ENCODE results near the gene NUP214. TPM values are rescaled to one million over a fixed set of nuclear protein-coding genes. Genes with fewer than 3 reads are reported as not detected.

The NUP214 gene
- total RNA-seq, 1 experiment from 2014 or later = 35.5 TPM

DNA sequence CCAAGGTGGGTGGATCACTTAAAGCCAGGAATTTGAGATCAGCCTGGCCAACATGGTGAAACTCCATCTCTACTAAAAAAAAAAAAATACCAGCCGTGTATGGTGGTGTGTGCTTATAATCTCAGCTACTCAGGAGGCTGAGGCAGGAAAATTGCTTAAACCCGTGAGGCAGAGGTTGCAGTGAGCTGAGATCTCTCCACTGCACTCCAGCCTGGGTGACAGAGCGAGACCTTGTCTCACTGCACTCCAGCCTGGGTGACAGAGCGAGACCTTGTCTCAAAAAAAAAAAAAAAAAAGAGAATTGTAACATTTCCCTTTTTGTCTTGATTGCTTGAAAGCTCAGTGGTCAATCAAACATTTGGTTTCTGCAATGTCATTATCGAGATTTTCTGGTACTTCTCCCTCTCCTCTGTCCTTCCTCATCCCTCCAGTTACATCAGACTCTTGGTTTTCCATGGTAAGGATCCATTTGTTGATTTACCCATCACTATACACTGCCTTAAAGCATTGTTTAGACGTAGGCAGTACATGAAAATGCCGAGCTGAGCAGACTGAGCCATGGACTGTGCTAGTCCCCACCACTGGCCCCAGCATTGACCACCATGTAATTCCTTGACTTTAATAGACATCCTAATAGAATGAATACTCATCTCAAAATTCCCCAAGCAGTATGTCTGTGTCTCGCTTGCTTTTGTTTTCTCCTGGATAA, 40.6 kb upstream of the NUP214 start:
- ATAC-seq (no peak), DNase-seq (ENCODE audit: low read depth, low spot score) (no peak)
- intact Hi-C loops (cut with micrococcal nuclease) = no loop called here
- H3K4me1 ChIP-seq (ENCODE audit: control insufficient read depth in 1 of 2, insufficient read depth in 2 of 2, low read length in 2 of 2) = peaks cover 11 to 15% of the 10 kb centered on the region in 2 experiments
- no peak overlapping the region for H3K4me2 ChIP-seq (ENCODE audit: low read length)
- CTCF ChIA-PET = no interaction called here
- no peak overlapping the region for H3K4me3 ChIP-seq (replicated peaks in 1 of 2; ENCODE audit: low read depth in 1 of 2, low read length in 2 of 2)
- POLR2A ChIA-PET = no interaction called here
- H4K20me1 ChIP-seq (ENCODE audit: insufficient read depth) = no peaks in the 10 kb centered on the region
- no peaks in the 10 kb centered on the region for H3K9me3 ChIP-seq (ENCODE audit: control insufficient read depth in 1 of 2, insufficient read depth in 1 of 2, low read depth in 1 of 2, low read length in 2 of 2)
- TF ChIP-seq SIN3A (IDR thresholded peaks at IDR 0.05; ENCODE audit: low read depth) (no peak), JUND (IDR thresholded peaks at IDR 0.05) (no peak), POLR2AphosphoS5 (IDR thresholded peaks at IDR 0.05; ENCODE audit: low read depth, low read length) (no peak), CEBPB (IDR thresholded peaks at IDR 0.05; ENCODE audit: low read depth) (no peak), SRF (IDR thresholded peaks at IDR 0.05; ENCODE audit: low read depth) (no peak), CBX3 (IDR thresholded peaks at IDR 0.05; ENCODE audit: low read depth) (no peak)
- TF ChIP-seq, protein P1, sequence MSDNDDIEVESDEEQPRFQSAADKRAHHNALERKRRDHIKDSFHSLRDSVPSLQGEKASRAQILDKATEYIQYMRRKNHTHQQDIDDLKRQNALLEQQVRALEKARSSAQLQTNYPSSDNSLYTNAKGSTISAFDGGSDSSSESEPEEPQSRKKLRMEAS (IDR thresholded peaks at IDR 0.05) = no peak
- RAD21 ChIA-PET (ENCODE audit: low non-redundant PET in 1 of 2, low total read pairs in 2 of 2, uncharacterized antibody in 2 of 2, unreplicated experiment in 2 of 2) = no interaction called here
- no peaks in the 10 kb centered on the region for H3K36me3 ChIP-seq (ENCODE audit: control insufficient read depth in 1 of 2, insufficient read depth in 2 of 2, low read length in 2 of 2)
- H2AFZ ChIP-seq (ENCODE audit: low read depth, low read length, poor library complexity, severe bottlenecking) = no peak overlapping the region
- BruUV-seq (replicated peaks) = no TSS peak
- no peaks in the 10 kb centered on the region for H3K79me2 ChIP-seq (ENCODE audit: insufficient read depth, low read length)
- H3K27ac ChIP-seq (ENCODE audit: low read depth, low read length) = no peak overlapping the region
- no peaks in the 10 kb centered on the region for H3K9me2 ChIP-seq (ENCODE audit: insufficient read depth)
- no peak overlapping the region for H3K9ac ChIP-seq (ENCODE audit: low read length)
- no peaks in the 10 kb centered on the region for H3K27me3 ChIP-seq (ENCODE audit: insufficient read depth, low read length)

DNA sequence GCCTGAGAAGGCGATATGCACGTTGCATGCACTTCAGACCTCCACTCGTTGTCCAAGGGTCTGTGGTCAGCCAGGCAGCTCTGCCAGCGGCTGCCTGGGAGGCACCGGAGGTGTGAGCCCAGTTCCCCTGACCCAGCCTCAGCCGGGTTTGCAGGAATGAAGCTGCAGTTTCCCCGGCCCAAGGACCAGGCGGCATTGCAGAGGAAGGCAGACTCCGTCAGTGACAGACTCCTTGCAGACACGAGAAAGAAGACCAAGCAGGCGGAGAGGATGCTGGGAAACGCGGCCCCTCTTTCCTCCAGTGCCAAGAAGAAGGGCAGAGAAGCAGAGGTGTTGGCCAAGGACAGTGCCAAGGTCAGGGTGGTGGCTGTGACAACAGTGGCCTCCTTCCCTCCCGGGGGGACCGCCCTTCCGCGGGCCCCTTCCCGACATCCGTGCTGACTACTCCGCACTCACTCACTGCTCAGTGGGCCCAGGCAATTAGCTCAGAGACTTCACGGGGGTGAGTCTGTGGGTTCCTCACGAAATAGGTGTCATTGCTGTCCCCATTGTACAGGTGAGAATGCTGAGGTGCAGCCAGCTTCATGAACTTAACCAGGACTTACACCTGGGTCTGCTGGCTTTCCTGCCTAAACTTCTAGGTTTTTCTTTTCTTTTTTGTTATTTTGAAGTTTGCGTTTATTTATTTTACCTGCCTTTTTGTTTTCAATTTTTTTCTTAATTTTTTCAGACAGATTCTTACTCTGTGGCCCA, 39.8 kb upstream of the NUP214 start:
- DNase-seq (ENCODE audit: low read depth, low spot score) (no peak), ATAC-seq (no peak)
- Histone ChIP-seq H3K9me2 (ENCODE audit: insufficient read depth) (no peaks in the 10 kb centered on the region), H3K4me1 (ENCODE audit: control insufficient read depth in 1 of 2, insufficient read depth in 2 of 2, low read length in 2 of 2) (peaks cover 11 to 15% of the 10 kb centered on the region in 2 experiments), H3K9ac (ENCODE audit: low read length) (no peak overlapping the region), H3K79me2 (ENCODE audit: insufficient read depth, low read length) (no peaks in the 10 kb centered on the region), H3K36me3 (ENCODE audit: control insufficient read depth in 1 of 2, insufficient read depth in 2 of 2, low read length in 2 of 2) (no peaks in the 10 kb centered on the region), H3K27me3 (ENCODE audit: insufficient read depth, low read length) (no peaks in the 10 kb centered on the region), H3K4me2 (ENCODE audit: low read length) (no peak overlapping the region), H4K20me1 (ENCODE audit: insufficient read depth) (no peaks in the 10 kb centered on the region), H3K4me3 (replicated peaks in 1 of 2; ENCODE audit: low read depth in 1 of 2, low read length in 2 of 2) (no peak overlapping the region), H3K9me3 (ENCODE audit: control insufficient read depth in 1 of 2, insufficient read depth in 1 of 2, low read depth in 1 of 2, low read length in 2 of 2) (no peaks in the 10 kb centered on the region), H3K27ac (ENCODE audit: low read depth, low read length) (no peak overlapping the region), H2AFZ (ENCODE audit: low read depth, low read length, poor library complexity, severe bottlenecking) (no peak overlapping the region)
- no peak for TF ChIP-seq CEBPB (IDR thresholded peaks at IDR 0.05; ENCODE audit: low read depth)
- no peak for TF ChIP-seq FOSL1 (IDR thresholded peaks at IDR 0.05; ENCODE audit: low read depth)
- TF ChIP-seq, protein P1 (IDR thresholded peaks at IDR 0.05) = no peak
- TF ChIP-seq, protein P2, sequence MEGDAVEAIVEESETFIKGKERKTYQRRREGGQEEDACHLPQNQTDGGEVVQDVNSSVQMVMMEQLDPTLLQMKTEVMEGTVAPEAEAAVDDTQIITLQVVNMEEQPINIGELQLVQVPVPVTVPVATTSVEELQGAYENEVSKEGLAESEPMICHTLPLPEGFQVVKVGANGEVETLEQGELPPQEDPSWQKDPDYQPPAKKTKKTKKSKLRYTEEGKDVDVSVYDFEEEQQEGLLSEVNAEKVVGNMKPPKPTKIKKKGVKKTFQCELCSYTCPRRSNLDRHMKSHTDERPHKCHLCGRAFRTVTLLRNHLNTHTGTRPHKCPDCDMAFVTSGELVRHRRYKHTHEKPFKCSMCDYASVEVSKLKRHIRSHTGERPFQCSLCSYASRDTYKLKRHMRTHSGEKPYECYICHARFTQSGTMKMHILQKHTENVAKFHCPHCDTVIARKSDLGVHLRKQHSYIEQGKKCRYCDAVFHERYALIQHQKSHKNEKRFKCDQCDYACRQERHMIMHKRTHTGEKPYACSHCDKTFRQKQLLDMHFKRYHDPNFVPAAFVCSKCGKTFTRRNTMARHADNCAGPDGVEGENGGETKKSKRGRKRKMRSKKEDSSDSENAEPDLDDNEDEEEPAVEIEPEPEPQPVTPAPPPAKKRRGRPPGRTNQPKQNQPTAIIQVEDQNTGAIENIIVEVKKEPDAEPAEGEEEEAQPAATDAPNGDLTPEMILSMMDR (IDR thresholded peaks at IDR 0.05 in 2 of 3, conservative IDR thresholded peaks at IDR 0.05 in 1 of 3; ENCODE audit: borderline replicate concordance in 1 of 3, insufficient read depth in 1 of 3, low read depth in 2 of 3, low read length in 2 of 3) = no peak
- TF ChIP-seq EZH2 (IDR thresholded peaks at IDR 0.05) = no peak
- TF ChIP-seq EZH2phosphoT487 (IDR thresholded peaks at IDR 0.05; ENCODE audit: borderline replicate concordance) = no peak
- TF ChIP-seq ELF1 (IDR thresholded peaks at IDR 0.05; ENCODE audit: borderline replicate concordance, low read depth) = no peak
- no peak for TF ChIP-seq CBX3 (IDR thresholded peaks at IDR 0.05; ENCODE audit: low read depth)
- no peak for TF ChIP-seq ZFX (IDR thresholded peaks at IDR 0.05)
- TF ChIP-seq RAD21 (IDR thresholded peaks at IDR 0.05; ENCODE audit: low read depth) = no peak
- TF ChIP-seq, protein P3, sequence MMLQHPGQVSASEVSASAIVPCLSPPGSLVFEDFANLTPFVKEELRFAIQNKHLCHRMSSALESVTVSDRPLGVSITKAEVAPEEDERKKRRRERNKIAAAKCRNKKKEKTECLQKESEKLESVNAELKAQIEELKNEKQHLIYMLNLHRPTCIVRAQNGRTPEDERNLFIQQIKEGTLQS (IDR thresholded peaks at IDR 0.05) = no peak
- no peak for TF ChIP-seq YY1 (IDR thresholded peaks at IDR 0.05; ENCODE audit: extremely low read depth, insufficient replicate concordance, low read depth, low read length)
- TF ChIP-seq SRF (IDR thresholded peaks at IDR 0.05; ENCODE audit: low read depth) = no peak
- TF ChIP-seq EGR1 (IDR thresholded peaks at IDR 0.05; ENCODE audit: low read depth) = no peak
- TF ChIP-seq SP1 (IDR thresholded peaks at IDR 0.05; ENCODE audit: low read depth) = no peak
- TF ChIP-seq SIN3A (IDR thresholded peaks at IDR 0.05; ENCODE audit: low read depth) = no peak
- intact Hi-C loops (cut with micrococcal nuclease) = no loop called here
- ChIA-PET CTCF (no interaction called here), POLR2A (no interaction called here), RAD21 (ENCODE audit: low non-redundant PET in 1 of 2, low total read pairs in 2 of 2, uncharacterized antibody in 2 of 2, unreplicated experiment in 2 of 2) (no interaction called here)
- BruUV-seq (replicated peaks) = no TSS peak
